Body of pancreas (tissue), 4 donors: ENCODE data around the gene ATF2. TPM values are rescaled to one million over a fixed set of nuclear protein-coding genes. Genes with fewer than 3 reads are reported as not detected.

Experiments
- ATAC-seq: fragments of 150-250 bp; one replicate; pipeline ENCODE4 v1.9.1; 2016
- DNase-seq, 4 donors: peaks; one replicate each; pipeline ENCODE4 v3.0.0-alpha.2; 2019
- H3K27ac ChIP-seq, 4 donors: fragments of 200-600 bp; sonication (generic); 1 replicate in 3 of 4; 2 replicates in 1 of 4; pipeline versions ENCODE4 v1.5.1 to v1.6.1; 2016 to 2019; ENCODE audit warnings: mild to moderate bottlenecking in 1 of 4, mixed read lengths in 1 of 4, moderate library complexity in 1 of 4
- H3K27me3 ChIP-seq, 2 donors: fragments of 200-600 bp; sonication (generic); one replicate each; pipeline ENCODE4 v1.6.0; 2016; ENCODE audit warnings: mild to moderate bottlenecking in 1 of 2
- H3K36me3 ChIP-seq, 2 donors: fragments of 200-600 bp; sonication (generic); replicated peaks in 1 of 2; 2 replicates each; pipeline ENCODE4 v1.5.1; 2016; ENCODE audit warnings: low read depth in 2 of 2; ENCODE audit not compliant: insufficient read depth in 1 of 2
- H3K4me1 ChIP-seq: fragments of 200-600 bp; sonication (generic); one replicate; pipeline ENCODE4 v1.6.0; 2016
- H3K4me3 ChIP-seq, 2 donors: fragments of 200-600 bp; sonication (generic); 1 replicate in 1 of 2; 2 replicates in 1 of 2; pipeline ENCODE4 v1.5.1; 2016 to 2019
- H3K9me3 ChIP-seq, 3 donors: fragments of 200-600 bp; sonication (generic); 1 replicate in 2 of 3; 2 replicates in 1 of 3; pipeline ENCODE4 v1.5.1; 2016
- POLR2A ChIP-seq, 3 donors: fragments of 450-650 bp; IDR thresholded peaks; one replicate each; pipeline ENCODE4 v1.6.1; 2016; ENCODE audit warnings: antibody characterized with exemption in 3 of 3, mild to moderate bottlenecking in 2 of 3
- WGBS, 2 donors: methylation state at CpG; one replicate each; pipeline ENCODE4 v1.1.5; 2017; 5-methylcytosine and 5-hydroxymethylcytosine counted together
- intact Hi-C: fragments of 100-400 bp; cut with DNase I; formaldehyde crosslinking; loops from one replicate; pipeline ENCODE4 v1.15.1; 2023
- total RNA-seq, 2 donors: library from RNA; depleted of rRNA; stranded (reverse); fragments of >200 nt; gene quantifications; one replicate each; pipeline ENCODE4 v1.1.0, GENCODE V29; 2016
- TF ChIP-seq, protein P1 (sequence below), 7 experiments: fragments of 450-650 bp in 4 of 7; fragments of 200-600 bp in 3 of 7; sonication (generic) in 3 of 7; IDR thresholded peaks; one replicate each; pipeline ENCODE4 v1.5.1; 2016 to 2019; ENCODE audit warnings: antibody characterized with exemption in 7 of 7

Gene ATF2
- total RNA-seq, 2 donors from 2014 or later: 24.6 to 48.1 TPM

DNA sequence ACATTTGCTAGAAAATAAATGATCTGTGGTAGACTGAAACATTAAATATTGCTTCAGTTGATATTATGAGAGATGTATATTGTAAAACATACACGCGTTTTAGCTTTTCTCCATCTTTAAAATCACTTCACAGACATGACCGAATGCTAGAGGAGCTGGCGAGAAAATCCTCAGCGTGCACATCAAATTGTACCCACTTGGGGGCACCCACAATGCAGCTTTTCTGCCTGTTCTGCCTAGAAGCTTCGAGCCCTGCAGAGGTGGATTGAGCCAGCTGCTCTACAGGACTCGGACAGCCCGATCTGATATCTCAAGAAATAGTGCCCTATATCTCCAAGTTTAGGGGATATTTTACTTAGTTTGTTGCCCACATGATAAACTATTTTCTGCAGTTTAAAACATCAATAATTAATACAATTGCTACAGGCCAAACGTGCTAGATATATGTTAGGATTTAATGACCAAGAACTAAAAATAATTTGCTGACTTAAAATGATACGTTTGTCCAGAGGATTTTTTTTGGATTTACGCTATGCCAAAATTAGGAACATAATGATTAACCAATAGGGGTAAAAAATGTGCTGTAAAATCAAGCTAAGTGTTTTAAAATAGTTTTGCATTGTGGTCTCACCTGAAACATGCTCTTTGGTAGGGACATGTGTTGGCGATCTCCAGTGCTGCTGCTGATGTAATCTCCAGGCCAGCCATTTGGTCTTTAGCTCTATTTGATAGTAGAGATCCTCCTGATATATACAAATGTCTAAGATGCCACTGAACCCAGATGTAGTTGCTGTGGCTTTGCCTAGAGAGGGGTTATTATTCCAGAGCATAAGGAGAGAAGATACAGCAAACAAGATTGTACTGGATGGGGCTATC is 35.9 kb upstream of the ATF2 start:
- Histone ChIP-seq H3K4me1 (no peaks in the 10 kb centered on the region), H3K9me3 (no peaks in the 10 kb centered on the region), H3K27me3 (no peaks in the 10 kb centered on the region), H3K36me3 (no peaks in the 10 kb centered on the region), H3K27ac (no peak overlapping the region), H3K4me3 (no peak overlapping the region)
- TF ChIP-seq, protein P1, sequence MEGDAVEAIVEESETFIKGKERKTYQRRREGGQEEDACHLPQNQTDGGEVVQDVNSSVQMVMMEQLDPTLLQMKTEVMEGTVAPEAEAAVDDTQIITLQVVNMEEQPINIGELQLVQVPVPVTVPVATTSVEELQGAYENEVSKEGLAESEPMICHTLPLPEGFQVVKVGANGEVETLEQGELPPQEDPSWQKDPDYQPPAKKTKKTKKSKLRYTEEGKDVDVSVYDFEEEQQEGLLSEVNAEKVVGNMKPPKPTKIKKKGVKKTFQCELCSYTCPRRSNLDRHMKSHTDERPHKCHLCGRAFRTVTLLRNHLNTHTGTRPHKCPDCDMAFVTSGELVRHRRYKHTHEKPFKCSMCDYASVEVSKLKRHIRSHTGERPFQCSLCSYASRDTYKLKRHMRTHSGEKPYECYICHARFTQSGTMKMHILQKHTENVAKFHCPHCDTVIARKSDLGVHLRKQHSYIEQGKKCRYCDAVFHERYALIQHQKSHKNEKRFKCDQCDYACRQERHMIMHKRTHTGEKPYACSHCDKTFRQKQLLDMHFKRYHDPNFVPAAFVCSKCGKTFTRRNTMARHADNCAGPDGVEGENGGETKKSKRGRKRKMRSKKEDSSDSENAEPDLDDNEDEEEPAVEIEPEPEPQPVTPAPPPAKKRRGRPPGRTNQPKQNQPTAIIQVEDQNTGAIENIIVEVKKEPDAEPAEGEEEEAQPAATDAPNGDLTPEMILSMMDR (IDR thresholded peaks at IDR 0.05): peak in 6 of 7 experiments; percentile 38 to 68 (median 58)
- no peak for TF ChIP-seq POLR2A (IDR thresholded peaks at IDR 0.05)
- 20 to 21% methylated on average over 12 of the region's 12 CpGs for WGBS, 2 donors
- DNase-seq (peak; percentile 60 to 76 (median 64)), ATAC-seq (peak; percentile 83)
- intact Hi-C loops: no loop called here

DNA sequence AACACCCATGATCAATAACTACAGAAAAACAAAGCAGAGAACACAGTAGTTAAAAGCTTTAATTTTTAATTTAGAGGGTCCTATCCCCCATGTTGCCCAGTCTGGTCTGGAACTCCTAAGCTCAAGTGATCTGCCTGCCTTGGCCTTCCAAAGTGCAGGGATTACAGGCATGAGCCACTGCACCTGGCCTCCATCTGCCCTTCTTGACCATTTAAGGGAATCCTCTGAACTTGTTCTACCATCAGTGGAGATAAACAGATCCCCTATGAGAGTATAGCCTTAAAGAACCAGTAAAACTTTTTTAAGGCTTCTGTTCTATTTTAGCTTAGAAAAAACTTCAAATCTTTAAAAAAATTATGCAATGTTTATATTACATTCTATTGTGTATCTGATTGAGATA is 27.0 kb upstream of the ATF2 start:
- H3K9me3 ChIP-seq: no peaks in the 10 kb centered on the region
- DNase-seq (no peak), ATAC-seq (no peak)
- H3K4me1 ChIP-seq: no peaks in the 10 kb centered on the region
- intact Hi-C loops: no loop called here
- H3K4me3 ChIP-seq: no peak overlapping the region
- no peak overlapping the region for H3K27ac ChIP-seq
- no peaks in the 10 kb centered on the region for H3K27me3 ChIP-seq
- no peaks in the 10 kb centered on the region for H3K36me3 ChIP-seq
- TF ChIP-seq, protein P1 (IDR thresholded peaks at IDR 0.05): no peak
- TF ChIP-seq POLR2A (IDR thresholded peaks at IDR 0.05): no peak

DNA sequence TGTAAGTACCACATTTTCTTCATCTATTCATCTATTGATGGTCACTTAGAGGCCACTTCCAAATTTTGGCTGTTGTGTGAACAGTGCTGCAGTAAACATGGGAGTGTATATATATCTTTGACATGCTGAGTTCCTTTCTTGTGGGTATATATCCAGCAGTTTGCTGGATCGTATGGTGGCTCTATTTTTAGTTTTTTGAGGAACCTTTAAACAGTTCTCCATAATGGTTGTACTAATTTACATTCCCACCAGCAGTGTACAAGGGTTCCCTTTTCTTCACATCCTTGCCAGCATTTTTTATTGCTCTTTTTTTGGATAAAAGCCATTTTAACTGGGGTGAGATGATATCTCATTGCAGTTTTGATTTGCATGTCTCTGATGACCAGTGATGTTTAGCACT is 20.8 kb upstream of the ATF2 start:
- intact Hi-C loops: no loop called here
- DNase-seq (no peak), ATAC-seq (no peak)
- 45 to 60% methylated on average over 1 of the region's 1 CpG for WGBS, 2 donors
- Histone ChIP-seq H3K36me3 (no peaks in the 10 kb centered on the region), H3K9me3 (no peaks in the 10 kb centered on the region), H3K27ac (no peak overlapping the region), H3K4me3 (no peak overlapping the region), H3K27me3 (no peaks in the 10 kb centered on the region), H3K4me1 (no peaks in the 10 kb centered on the region)
- TF ChIP-seq, protein P1 (IDR thresholded peaks at IDR 0.05): no peak
- TF ChIP-seq POLR2A (IDR thresholded peaks at IDR 0.05): no peak

DNA sequence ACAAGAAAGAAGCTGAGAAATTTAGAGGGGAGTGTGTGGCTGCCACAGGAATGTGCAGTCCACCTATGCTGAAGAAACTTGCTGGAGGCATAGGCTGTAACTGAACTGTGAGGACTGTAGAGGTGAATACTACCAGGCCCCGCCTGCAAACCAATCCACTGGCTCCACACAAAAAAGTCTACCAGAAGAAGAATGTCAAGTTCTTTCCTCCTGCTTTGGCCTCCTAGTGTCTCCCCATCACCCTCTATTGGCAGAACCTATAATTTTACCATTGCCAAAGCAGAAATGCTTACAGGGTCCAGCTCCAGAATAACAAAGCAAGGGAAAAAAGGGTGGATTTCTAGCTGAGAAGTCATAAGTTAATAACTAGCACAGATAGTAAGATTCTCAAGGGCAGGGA is 19.4 kb upstream of the ATF2 start:
- intact Hi-C loops: no loop called here
- H3K9me3 ChIP-seq: no peaks in the 10 kb centered on the region
- H3K4me3 ChIP-seq: no peak overlapping the region
- no peaks in the 10 kb centered on the region for H3K27me3 ChIP-seq
- H3K36me3 ChIP-seq: no peaks in the 10 kb centered on the region
- 88 to 100% methylated on average over 1 of the region's 1 CpG for WGBS, 2 donors
- TF ChIP-seq, protein P1 (IDR thresholded peaks at IDR 0.05): peak in 1 of 7 experiments; percentile 22
- TF ChIP-seq POLR2A (IDR thresholded peaks at IDR 0.05): no peak
- ATAC-seq (no peak), DNase-seq (no peak)
- H3K4me1 ChIP-seq: no peaks in the 10 kb centered on the region
- no peak overlapping the region for H3K27ac ChIP-seq

DNA sequence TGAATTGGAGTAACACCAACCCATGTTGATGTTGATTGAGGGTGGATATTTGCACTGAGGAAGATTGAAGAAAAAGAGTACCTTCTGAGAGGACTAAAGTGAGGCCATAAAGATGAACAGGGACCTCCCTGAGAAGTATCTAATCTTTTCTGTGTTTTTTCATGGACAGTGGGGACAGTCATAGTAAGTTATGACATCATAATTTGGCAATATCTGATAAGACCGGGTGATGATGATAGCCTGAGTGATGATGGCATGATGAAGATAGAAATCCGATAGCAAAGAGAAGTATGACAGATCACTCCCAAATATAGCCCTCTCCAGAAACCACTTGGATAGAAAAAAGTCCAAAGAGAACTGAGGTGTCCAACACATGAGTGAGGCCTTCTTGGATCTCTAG is 15.7 kb upstream of the ATF2 start:
- 74 to 81% methylated on average over 2 of the region's 2 CpGs for WGBS, 2 donors
- intact Hi-C loops: no loop called here
- no peak for ATAC-seq
- H3K4me1 ChIP-seq: peaks cover 19% of the 10 kb centered on the region
- no peaks in the 10 kb centered on the region for H3K27me3 ChIP-seq
- TF ChIP-seq, protein P1 (IDR thresholded peaks at IDR 0.05): no peak
- no peak for TF ChIP-seq POLR2A (IDR thresholded peaks at IDR 0.05)
- no peak overlapping the region for H3K27ac ChIP-seq
- peaks cover 0 to 2% of the 10 kb centered on the region in 2 donors for H3K36me3 ChIP-seq
- no peak overlapping the region for H3K4me3 ChIP-seq
- no peaks in the 10 kb centered on the region for H3K9me3 ChIP-seq
- no peak for DNase-seq
